ENCODE results near the gene ZNF506. TPM values are rescaled to one million over a fixed set of nuclear protein-coding genes. Genes with fewer than 3 reads are reported as not detected.
A peak's percentile ranks its signal among the peaks of the same experiment; 100 is the strongest.

The ZNF506 gene
- total RNA-seq, 1 experiment from 2014 or later, result 3.0 TPM

DNA sequence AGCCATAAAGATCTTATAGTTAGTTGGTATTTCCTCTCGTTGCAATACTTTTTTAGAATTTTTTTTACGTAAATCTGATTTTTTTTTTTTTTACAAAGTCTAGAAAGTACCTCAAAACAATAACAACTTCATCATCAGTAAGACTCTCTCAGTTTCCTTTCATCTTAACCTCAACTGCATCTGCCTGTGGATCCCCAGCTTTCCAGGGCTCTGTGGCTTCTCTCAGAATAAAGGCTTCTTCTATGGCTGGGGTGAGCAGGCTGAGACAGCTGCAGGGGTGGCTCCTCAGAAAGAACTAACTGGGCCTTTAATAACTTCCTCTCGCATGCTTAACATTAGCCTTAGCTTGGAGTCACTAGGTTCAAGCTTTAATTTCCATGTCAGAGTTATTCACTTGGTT lies 4.2 kb downstream of the ZNF506 start:
- no peaks in the 10 kb centered on the region for H3K4me1 ChIP-seq (ENCODE audit: insufficient read depth, low read length)
- H2BK12ac ChIP-seq (ENCODE audit: insufficient read length, low read depth, low read length), result no peak overlapping the region
- peaks cover 2% of the 10 kb centered on the region for H3K79me1 ChIP-seq (ENCODE audit: insufficient read depth, low read depth, low read length, poor library complexity, severe bottlenecking)
- no peak overlapping the region for H2BK5ac ChIP-seq (ENCODE audit: insufficient read length, low read length)
- Mint-ChIP-seq H3K9me3 (peaks cover 31 to 46% of the 10 kb centered on the region in 2 experiments), H3K4me3 (0 out of 5 replicates have a peak overlapping the region, but pooled peaks of 1 of the 2 experiments have one; percentile 26), H3K27ac (no peak overlapping the region), H3K36me3 (ENCODE audit: insufficient read depth in 1 of 3, low read depth in 3 of 3) (peaks cover 21 to 36% (median 29%) of the 10 kb centered on the region in 3 experiments; a peak in 6 of 7 replicates), H3K4me1 (no peaks in the 10 kb centered on the region), H3K27me3 (ENCODE audit: low read depth) (no peaks in the 10 kb centered on the region; the same call in 1 of the 2 replicates)
- H2BK120ac ChIP-seq (ENCODE audit: low read depth, low read length, poor library complexity, severe bottlenecking), result no peak overlapping the region
- no peak overlapping the region for H3K4ac ChIP-seq (ENCODE audit: low read depth, low read length)
- no peak overlapping the region for H2AK5ac ChIP-seq (ENCODE audit: insufficient read length, low read length)
- no peak overlapping the region for H4K8ac ChIP-seq (replicated peaks; ENCODE audit: insufficient read length, low read depth, low read length)
- peaks cover 3% of the 10 kb centered on the region for H3K23me2 ChIP-seq (ENCODE audit: insufficient read length, low read depth, low read length, poor library complexity, severe bottlenecking)
- no peak overlapping the region for H2BK15ac ChIP-seq (ENCODE audit: low read depth, low read length)
- H3K9ac ChIP-seq (ENCODE audit: extremely low read depth, insufficient read length, low read length), result no peak overlapping the region
- TF ChIP-seq, protein P1, sequence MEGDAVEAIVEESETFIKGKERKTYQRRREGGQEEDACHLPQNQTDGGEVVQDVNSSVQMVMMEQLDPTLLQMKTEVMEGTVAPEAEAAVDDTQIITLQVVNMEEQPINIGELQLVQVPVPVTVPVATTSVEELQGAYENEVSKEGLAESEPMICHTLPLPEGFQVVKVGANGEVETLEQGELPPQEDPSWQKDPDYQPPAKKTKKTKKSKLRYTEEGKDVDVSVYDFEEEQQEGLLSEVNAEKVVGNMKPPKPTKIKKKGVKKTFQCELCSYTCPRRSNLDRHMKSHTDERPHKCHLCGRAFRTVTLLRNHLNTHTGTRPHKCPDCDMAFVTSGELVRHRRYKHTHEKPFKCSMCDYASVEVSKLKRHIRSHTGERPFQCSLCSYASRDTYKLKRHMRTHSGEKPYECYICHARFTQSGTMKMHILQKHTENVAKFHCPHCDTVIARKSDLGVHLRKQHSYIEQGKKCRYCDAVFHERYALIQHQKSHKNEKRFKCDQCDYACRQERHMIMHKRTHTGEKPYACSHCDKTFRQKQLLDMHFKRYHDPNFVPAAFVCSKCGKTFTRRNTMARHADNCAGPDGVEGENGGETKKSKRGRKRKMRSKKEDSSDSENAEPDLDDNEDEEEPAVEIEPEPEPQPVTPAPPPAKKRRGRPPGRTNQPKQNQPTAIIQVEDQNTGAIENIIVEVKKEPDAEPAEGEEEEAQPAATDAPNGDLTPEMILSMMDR (conservative IDR thresholded peaks at IDR 0.05), result no peak
- H4K91ac ChIP-seq (ENCODE audit: insufficient read length, low read depth, low read length), result no peak overlapping the region
- no peak overlapping the region for H3T11ph ChIP-seq (ENCODE audit: low read length)
- no peaks in the 10 kb centered on the region for H3K27me3 ChIP-seq (ENCODE audit: insufficient read depth, low read length)
- no peak overlapping the region for H3K18ac ChIP-seq (ENCODE audit: insufficient read length, low read depth, low read length)
- no peak overlapping the region for H2AFZ ChIP-seq (ENCODE audit: low read length)
- H2BK20ac ChIP-seq (ENCODE audit: low read depth, low read length, poor library complexity, severe bottlenecking), result no peak overlapping the region
- no CpG with 5 or more reads among the region's 3 CpGs for WGBS (ENCODE audit: extremely low coverage, insufficient read length, low lambda C conversion rate)
- no peak overlapping the region for H4K5ac ChIP-seq (ENCODE audit: insufficient read length, low read depth, low read length)
- H3K56ac ChIP-seq (ENCODE audit: insufficient read length, low read depth, low read length), result no peak overlapping the region
- DNase-seq, result no peak
- H3K79me2 ChIP-seq (ENCODE audit: insufficient read depth, low read length), result no peaks in the 10 kb centered on the region; the same call in 1 of the 2 replicates
- H3K9me3 ChIP-seq (ENCODE audit: control insufficient read depth, low read depth, low read length), result no peaks in the 10 kb centered on the region
- no peak overlapping the region for H3K4me2 ChIP-seq (ENCODE audit: insufficient read depth, insufficient read length, low read length)
- H4K20me1 ChIP-seq (ENCODE audit: control insufficient read depth, insufficient read depth, insufficient read length), result no peaks in the 10 kb centered on the region
- H3K27ac ChIP-seq (ENCODE audit: insufficient read length, low read depth, low read length), result no peak overlapping the region
- H3K23ac ChIP-seq (ENCODE audit: insufficient read length, low read depth, low read length), result no peak overlapping the region
- no peak overlapping the region for H3K14ac ChIP-seq (ENCODE audit: insufficient read depth, low read length)
